GM12864 (cell line): ENCODE measurements around the gene BMP8A.
"Not testable (repeated sequence)": the region's sequence is repeated elsewhere in the genome, so short reads cannot be mapped to it uniquely, and the experiment has no call there.

Experiments
- DNase-seq: peaks from one replicate; pipeline ENCODE4 v3.0.0-alpha.2; 2011; ENCODE audit warnings: low read depth
- H3K4me3 ChIP-seq: 2 replicates; pipeline ENCODE4 v1.5.1; 2011; ENCODE audit warnings: mild to moderate bottlenecking, low read depth, low read length, control low read depth
- TF ChIP-seq, protein P1 (sequence below): IDR thresholded peaks from 2 replicates; pipeline ENCODE4 v1.5.1; 2011; ENCODE audit warnings: low read depth, mild to moderate bottlenecking, moderate library complexity, low read length, control low read depth, inconsistent platforms; ENCODE audit errors: missing control alignments

The BMP8A gene

DNA sequence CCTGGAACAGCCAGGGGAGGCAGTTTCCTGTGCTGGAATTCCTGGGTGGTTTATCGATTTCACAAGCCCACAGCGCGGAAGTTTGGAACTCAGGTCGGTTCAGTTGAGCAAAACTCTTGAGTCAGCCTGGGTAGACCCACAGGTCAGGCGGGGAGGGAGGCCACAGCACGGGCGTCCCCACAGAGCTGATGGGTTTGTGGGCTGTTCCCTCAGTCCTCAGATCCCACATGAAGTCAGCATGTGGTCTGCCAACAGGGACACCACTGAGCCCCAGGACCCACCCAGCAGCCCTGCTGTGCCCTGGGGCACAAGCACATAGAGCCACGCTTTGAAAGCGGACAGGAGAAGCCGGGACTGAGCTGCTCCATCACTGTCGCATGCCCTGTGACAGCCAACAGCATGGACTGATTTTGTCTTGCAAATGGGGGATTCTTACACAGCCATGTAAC is 17.4 kb downstream of the BMP8A start:
- DNase-seq: no peak
- no peak overlapping the region for H3K4me3 ChIP-seq
- TF ChIP-seq, protein P1, sequence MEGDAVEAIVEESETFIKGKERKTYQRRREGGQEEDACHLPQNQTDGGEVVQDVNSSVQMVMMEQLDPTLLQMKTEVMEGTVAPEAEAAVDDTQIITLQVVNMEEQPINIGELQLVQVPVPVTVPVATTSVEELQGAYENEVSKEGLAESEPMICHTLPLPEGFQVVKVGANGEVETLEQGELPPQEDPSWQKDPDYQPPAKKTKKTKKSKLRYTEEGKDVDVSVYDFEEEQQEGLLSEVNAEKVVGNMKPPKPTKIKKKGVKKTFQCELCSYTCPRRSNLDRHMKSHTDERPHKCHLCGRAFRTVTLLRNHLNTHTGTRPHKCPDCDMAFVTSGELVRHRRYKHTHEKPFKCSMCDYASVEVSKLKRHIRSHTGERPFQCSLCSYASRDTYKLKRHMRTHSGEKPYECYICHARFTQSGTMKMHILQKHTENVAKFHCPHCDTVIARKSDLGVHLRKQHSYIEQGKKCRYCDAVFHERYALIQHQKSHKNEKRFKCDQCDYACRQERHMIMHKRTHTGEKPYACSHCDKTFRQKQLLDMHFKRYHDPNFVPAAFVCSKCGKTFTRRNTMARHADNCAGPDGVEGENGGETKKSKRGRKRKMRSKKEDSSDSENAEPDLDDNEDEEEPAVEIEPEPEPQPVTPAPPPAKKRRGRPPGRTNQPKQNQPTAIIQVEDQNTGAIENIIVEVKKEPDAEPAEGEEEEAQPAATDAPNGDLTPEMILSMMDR: no peak

DNA sequence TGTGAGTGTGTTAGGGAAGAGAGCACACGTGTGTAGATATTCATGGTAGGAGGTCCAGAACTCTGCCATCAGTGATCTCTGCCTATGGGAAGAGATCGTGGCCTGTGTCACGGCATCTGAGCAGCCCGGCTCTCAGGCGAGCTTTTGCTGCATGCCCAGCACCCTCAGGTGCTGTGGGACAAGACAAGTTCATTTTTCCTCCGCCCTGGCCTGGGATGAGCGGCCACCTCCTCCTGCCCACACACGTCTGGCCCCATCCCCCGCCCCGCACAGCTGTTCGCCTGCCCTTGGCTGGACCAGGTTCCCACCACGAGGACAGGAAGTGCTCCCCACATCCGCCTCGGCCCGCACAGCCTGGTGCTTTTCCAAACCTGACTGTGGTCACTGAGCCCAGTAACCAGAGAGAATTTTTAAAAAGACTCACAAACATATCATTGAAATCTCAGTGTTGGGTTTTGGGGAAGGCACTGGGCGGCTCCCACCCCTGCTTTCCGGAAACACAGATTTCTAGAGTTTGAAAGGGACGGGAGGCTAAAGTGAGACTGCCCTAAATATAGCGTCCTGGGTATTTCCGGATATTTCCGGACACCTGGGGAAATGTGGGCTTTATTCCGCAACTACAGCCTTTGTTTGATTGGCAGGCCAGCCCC is 18.0 kb downstream of the BMP8A start:
- TF ChIP-seq, protein P1: no peak
- peak; percentile 49 for DNase-seq

DNA sequence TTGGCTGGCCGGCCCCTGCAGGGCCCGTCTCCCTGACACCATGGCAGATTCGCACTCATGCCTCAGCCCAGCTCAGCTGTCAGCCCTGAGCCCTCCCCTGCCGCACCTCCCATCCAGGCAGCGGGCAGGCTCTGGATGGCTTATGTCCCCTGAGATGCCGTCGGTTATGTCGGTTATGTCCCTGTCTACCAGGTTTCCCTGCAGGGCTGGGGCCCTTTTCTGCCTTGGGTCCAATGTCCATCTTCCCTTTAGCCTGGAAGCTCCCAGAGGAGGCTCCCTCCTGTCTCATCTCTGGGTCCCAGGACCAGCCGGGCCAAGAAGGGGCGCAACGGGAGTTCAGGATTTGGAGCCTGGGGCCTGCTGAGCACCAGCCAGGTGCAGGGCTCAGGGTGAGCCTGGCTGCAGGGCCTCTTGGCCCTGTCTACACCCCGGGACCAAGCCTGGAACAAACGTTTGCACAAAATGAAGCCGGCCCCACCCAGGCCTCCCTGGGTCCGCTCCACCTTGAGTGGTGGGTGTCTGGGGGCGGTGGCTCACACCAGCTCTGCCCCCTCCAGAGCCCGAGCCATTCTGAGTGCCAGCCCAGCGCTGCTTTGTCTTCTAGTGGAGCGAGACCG is 19.2 kb downstream of the BMP8A start:
- not testable (repeated sequence) for DNase-seq, H3K4me3 ChIP-seq

More for the DNA sequence above, 18.0 kb downstream of the BMP8A start:
- H3K4me3 ChIP-seq: no peak overlapping the region; the same call in 1 of the 2 replicates

DNA sequence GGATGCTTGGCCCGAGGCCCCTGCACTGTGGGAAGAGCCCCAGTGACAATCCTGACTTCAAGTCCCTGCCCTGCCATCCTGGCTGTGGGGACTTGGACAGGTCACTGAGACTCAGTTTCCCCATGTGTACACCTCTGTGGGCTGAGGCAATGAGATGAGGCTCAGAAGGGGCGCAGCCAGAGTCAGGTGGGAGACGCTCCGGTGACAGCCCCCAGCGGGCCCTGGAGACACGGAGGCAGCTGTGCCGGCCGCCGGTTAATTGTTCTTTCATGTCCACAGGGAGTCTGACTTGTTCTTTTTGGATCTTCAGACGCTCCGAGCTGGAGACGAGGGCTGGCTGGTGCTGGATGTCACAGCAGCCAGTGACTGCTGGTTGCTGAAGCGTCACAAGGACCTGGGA is 20.0 kb downstream of the BMP8A start:
- not testable (repeated sequence) for H3K4me3 ChIP-seq, DNase-seq

DNA sequence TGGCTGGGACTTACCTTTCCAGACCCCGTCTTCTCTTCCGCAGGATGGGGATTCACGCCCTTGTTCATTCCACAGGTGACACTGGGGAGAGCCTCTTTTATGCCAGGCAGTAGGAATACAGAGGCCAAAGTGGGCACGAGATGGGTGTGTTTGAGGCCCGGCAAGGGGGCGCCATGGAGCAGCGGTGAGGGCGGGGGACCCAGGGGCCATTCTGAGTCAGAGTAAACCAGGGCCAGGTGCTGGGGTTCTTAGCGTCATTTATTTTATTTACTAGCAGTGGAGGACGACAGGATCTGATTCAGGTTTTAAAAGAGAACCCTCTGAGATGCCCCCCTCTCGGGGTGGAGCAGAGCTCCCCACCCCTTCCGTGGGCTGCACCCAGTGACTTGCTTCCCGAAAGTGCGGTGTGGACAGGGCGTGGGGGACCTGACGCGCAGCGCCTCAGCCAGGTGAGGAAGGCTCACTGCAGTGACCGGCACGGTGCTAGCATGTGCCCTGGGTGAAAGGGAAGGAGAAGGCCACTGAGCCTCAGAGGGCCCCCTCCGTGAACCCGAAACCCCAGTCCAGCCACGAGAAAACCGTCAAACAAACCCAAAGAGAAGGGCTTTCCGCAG is 20.9 kb downstream of the BMP8A start:
- DNase-seq, H3K4me3 ChIP-seq: not testable (repeated sequence)

DNA sequence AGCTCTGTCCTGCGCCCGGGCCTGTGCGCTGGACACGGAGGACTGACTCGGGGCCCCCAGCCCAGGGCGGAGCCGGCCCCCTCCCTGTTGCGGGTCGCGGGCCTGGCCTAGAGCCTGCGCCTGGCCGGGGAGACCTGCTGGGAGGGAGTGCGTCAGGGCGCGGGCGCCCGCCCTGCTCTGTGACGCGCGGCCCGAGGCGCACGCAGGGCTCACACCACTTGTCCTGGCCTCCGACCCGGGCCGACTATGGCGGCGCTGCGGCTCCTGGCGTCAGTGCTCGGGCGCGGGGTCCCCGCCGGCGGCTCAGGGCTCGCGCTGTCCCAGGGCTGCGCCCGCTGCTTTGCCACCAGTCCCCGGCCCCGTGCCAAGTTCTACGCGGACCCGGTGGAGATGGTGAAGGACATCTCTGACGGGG is 23.3 kb downstream of the BMP8A start:
- peak overlapping the region; percentile 25 for H3K4me3 ChIP-seq

DNA sequence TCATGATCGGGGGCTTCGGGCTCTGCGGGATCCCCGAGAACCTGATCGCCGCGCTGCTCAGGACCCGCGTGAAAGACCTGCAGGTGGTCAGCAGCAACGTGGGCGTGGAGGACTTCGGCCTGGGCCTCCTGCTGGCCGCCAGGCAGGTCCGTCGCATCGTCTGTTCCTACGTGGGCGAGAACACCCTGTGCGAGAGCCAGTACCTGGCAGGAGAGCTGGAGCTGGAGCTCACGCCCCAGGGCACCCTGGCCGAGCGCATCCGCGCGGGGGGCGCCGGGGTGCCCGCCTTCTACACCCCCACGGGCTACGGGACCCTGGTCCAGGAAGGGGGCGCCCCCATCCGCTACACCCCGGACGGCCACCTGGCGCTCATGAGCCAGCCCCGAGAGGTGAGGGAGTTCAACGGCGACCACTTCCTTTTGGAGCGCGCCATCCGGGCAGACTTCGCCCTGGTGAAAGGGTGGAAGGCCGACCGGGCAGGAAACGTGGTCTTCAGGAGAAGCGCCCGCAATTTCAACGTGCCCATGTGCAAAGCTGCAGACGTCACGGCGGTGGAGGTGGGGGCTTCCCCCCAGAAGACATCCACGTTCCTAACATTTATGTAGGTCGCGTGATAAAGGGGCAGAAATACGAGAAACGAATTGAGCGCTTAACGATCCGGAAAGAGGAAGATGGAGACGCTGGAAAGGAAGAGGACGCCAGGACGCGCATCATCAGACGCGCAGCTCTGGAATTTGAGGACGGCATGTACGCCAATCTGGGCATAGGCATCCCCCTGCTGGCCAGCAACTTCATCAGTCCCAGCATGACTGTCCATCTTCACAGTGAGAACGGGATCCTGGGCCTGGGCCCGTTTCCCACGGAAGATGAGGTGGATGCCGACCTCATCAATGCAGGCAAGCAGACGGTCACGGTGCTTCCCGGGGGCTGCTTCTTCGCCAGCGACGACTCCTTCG is 24.0 kb downstream of the BMP8A start:
- DNase-seq, H3K4me3 ChIP-seq: not testable (repeated sequence)

More for the DNA sequence above, 23.3 kb downstream of the BMP8A start:
- DNase-seq: not testable (repeated sequence)

DNA sequence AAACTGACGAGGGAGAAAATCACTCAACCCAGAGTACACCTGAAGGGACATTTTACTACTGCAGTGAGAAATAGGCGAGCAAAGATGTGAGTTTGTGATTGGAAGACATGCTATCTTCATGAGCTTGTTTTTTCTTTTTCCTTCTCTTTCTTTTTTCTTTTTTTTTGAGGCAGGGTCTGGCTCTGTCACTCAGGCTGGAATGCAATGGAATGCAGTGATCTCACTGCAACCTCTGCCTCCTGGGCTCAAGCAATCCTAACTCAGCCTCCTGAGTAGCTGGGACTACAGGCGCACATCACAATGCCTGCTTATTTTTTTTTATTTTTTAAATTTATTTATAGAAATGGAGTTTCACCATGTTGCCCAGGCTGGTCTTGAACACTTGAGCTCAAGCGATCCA is 25.4 kb downstream of the BMP8A start:
- not testable (repeated sequence) for H3K4me3 ChIP-seq, DNase-seq

DNA sequence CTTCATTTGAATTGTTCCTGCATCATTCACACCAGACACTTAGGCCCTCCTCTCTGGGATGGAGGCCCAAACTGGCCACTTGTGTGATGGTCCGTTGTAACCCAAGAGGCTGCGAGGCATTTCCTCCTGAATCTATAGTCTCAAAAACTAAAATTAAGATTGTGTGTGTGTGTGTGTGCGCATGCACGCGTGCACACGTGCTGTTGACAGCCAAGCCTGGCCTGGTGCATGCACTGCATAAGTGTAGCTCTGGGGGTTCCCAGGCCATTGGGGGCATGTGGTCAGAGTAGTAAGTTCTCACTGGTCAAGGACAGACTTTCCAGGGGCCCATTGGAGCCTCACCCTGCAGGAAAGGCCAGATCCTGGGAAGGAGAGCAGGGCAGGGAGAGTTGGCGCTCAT is 26.5 kb downstream of the BMP8A start:
- not testable (repeated sequence) for H3K4me3 ChIP-seq, DNase-seq

DNA sequence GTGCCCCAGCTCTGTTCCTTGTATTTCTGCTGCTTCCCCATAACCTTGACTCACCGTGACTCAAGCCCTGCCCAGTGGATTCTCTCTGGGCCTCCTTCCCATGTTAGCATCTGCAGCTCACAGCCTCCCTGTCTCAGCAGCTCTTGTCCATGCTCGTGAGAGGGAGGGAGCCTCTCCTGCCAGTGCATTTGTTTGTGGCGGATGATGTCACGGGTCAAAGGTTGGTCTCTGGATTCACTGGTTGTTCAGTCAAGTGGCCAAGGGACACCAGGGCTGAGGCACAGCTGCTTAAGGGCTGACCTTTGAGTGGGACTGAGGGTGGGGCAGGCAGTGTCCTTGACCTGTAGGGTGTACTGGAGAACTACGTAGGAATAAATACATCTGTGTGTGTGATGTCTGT is 27.9 kb downstream of the BMP8A start:
- not testable (repeated sequence) for DNase-seq, H3K4me3 ChIP-seq

DNA sequence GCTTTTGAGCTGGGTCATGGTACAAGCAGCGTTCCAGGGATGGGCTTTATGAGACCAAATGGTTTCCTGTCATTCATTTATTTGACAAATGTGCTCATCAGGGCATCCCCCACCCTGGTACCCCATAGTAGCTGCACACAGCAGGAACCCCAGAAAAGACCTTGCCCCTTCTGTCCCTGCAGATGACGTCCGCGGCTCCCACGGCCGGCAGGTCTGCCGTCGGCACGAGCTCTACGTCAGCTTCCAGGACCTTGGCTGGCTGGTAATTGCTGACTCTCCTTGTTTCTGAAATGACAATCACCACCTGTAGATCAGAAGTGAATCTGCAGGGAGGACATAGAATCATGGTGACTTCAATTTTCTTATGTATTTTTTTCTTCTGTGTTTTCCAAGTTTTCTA is 30.8 kb downstream of the BMP8A start:
- H3K4me3 ChIP-seq: not testable (repeated sequence)

More for the DNA sequence above, 30.8 kb downstream of the BMP8A start:
- not testable (repeated sequence) for DNase-seq
